Activated B cell treated with CpG ODN at 0.5 μM for 24 hours (primary cell): ENCODE results near the gene MYBPC3. TPM values are rescaled to one million over a fixed set of nuclear protein-coding genes. Genes with fewer than 3 reads are reported as not detected.

ENCODE experiments used
- ATAC-seq: fragments of 200-7000 bp; cut with Tn5 transposase; one replicate; pipeline ENCODE4 v1.10.0; 2021; ENCODE audit warnings: low read depth, mild to moderate bottlenecking, moderate library complexity
- CTCF ChIA-PET: fragments of 350-600 bp; sonication (Branson Sonifier 250); formaldehyde crosslinking; loops from one replicate; lab custom pipeline; 2021; ENCODE audit warnings: antibody characterized with exemption; lab: Charles Lee
- POLR2A ChIA-PET: fragments of 350-600 bp; sonication (Branson Sonifier 250); formaldehyde crosslinking; loops from one replicate; lab custom pipeline; 2021; ENCODE audit warnings: antibody characterized with exemption; lab: Charles Lee
- DNase-seq: peaks from one replicate; pipeline ENCODE4 v3.0.0; 2022
- H3K27ac Mint-ChIP-seq: one replicate; pipeline ENCODE4 v1.8.0; 2020; ENCODE audit warnings: mixed read lengths
- H3K27me3 Mint-ChIP-seq: one replicate; pipeline ENCODE4 v1.8.0; 2021; ENCODE audit warnings: mixed read lengths
- H3K36me3 Mint-ChIP-seq: one replicate; pipeline ENCODE4 v1.8.0; 2021; ENCODE audit warnings: low read depth, mixed read lengths
- H3K4me1 Mint-ChIP-seq: one replicate; pipeline ENCODE4 v1.8.0; 2021; ENCODE audit warnings: mixed read lengths
- H3K4me3 Mint-ChIP-seq: one replicate; pipeline ENCODE4 v1.8.0; 2020; ENCODE audit warnings: mild to moderate bottlenecking, mixed read lengths
- H3K9me3 Mint-ChIP-seq: one replicate; pipeline ENCODE4 v1.8.0; 2020; ENCODE audit warnings: mixed read lengths
- intact Hi-C: fragments of 100-400 bp; cut with micrococcal nuclease; formaldehyde crosslinking; loops from one replicate; pipeline ENCODE4 v1.15.1; 2024
- total RNA-seq: library from RNA; stranded (reverse); gene quantifications from 2 replicates; pipeline ENCODE4 v1.2.3, GENCODE V29; 2022
- TF ChIP-seq, protein P1 (sequence below): fragments of 200-600 bp; IDR thresholded peaks from one replicate; pipeline ENCODE4 v1.8.0; 2022; ENCODE audit warnings: antibody characterized with exemption, mild to moderate bottlenecking

The MYBPC3 gene
- total RNA-seq, 1 donor from 2014 or later: 0.69 TPM

DNA sequence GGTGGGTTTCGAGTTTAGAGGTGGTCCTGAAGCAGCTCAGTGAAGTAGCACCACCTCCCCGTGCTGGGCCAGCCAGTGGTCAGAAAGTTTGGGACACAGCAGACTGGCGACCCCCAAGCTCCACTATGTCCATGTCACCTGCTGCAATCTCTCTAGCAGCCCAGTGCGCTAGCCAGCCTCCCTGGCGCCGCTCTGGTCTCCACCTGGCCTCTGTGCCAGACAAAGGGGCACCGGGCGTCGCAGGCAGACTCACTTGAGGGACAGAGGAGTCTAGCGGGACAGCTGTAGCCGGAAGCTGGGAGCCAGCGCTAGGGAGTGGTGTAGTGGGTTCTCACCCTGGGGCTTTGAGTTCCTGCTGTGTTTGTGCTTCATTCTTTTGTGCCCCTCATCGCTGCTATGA lies 25.5 kb downstream of the MYBPC3 start:
- H3K4me1 Mint-ChIP-seq: peaks cover 14% of the 10 kb centered on the region
- intact Hi-C loops: loop anchor here (5.0 kb wide), 1 partner anchor 100 kb away; the partner anchor contains the start of gene PSMC3
- ChIA-PET CTCF (interaction anchor here (2.1 kb wide), 1 partner anchor 85 kb away, joined by 5 read pairs; no protein-coding TSS in a partner anchor), POLR2A (no interaction called here)
- H3K36me3 Mint-ChIP-seq: peaks cover 29% of the 10 kb centered on the region
- H3K27ac Mint-ChIP-seq: no peak overlapping the region
- ATAC-seq (no peak), DNase-seq (no peak)
- H3K9me3 Mint-ChIP-seq: no peaks in the 10 kb centered on the region
- no peaks in the 10 kb centered on the region for H3K27me3 Mint-ChIP-seq
- TF ChIP-seq, protein P1, sequence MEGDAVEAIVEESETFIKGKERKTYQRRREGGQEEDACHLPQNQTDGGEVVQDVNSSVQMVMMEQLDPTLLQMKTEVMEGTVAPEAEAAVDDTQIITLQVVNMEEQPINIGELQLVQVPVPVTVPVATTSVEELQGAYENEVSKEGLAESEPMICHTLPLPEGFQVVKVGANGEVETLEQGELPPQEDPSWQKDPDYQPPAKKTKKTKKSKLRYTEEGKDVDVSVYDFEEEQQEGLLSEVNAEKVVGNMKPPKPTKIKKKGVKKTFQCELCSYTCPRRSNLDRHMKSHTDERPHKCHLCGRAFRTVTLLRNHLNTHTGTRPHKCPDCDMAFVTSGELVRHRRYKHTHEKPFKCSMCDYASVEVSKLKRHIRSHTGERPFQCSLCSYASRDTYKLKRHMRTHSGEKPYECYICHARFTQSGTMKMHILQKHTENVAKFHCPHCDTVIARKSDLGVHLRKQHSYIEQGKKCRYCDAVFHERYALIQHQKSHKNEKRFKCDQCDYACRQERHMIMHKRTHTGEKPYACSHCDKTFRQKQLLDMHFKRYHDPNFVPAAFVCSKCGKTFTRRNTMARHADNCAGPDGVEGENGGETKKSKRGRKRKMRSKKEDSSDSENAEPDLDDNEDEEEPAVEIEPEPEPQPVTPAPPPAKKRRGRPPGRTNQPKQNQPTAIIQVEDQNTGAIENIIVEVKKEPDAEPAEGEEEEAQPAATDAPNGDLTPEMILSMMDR: no peak
- H3K4me3 Mint-ChIP-seq: no peak overlapping the region

DNA sequence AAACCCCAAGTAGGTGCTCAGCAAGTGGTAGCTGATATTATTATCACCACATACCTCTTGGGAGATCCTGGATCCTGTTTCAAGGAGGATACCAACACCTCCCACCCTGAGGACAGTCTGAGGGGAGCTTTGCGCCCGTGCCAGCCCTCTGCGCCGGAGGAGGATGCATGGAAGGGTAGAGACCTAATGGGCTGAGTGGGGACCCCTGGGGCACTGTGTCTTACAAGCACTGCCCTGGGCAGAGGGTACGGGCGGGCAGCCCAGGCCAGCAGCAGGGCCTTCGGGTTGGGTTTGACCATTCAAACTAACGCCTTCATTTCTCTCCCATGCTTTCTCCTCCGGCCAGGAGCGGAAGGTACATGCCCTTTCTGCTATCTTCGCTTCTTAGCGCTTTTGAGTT lies 26.3 kb downstream of the MYBPC3 start:
- ChIA-PET CTCF (interaction anchor here (2.1 kb wide), 1 partner anchor 86 kb away, joined by 5 read pairs; no protein-coding TSS in a partner anchor), POLR2A (no interaction called here)
- H3K36me3 Mint-ChIP-seq: peaks cover 37% of the 10 kb centered on the region

GRCh38 chr11:47325271-47326041 lies 27.0 kb downstream of the MYBPC3 start:
- CTCF ChIA-PET: interaction anchor here (2.1 kb wide), 1 partner anchor 87 kb away, joined by 5 read pairs; no protein-coding TSS in a partner anchor
- DNase-seq (no peak), ATAC-seq (no peak)
- POLR2A ChIA-PET: no interaction called here
- TF ChIP-seq, protein P1: no peak
- H3K9me3 Mint-ChIP-seq: no peaks in the 10 kb centered on the region
- intact Hi-C loops: loop anchor here (5.0 kb wide), 1 partner anchor 102 kb away; the partner anchor contains the start of gene PSMC3
- peaks cover 14% of the 10 kb centered on the region for H3K4me1 Mint-ChIP-seq
- no peak overlapping the region for H3K4me3 Mint-ChIP-seq
- peaks cover 34% of the 10 kb centered on the region for H3K36me3 Mint-ChIP-seq
- no peak overlapping the region for H3K27ac Mint-ChIP-seq
- H3K27me3 Mint-ChIP-seq: no peaks in the 10 kb centered on the region

More for the DNA sequence above, 26.3 kb downstream of the MYBPC3 start:
- TF ChIP-seq, protein P1: no peak
- Mint-ChIP-seq H3K9me3 (no peaks in the 10 kb centered on the region), H3K4me1 (peaks cover 14% of the 10 kb centered on the region), H3K27me3 (no peaks in the 10 kb centered on the region), H3K4me3 (no peak overlapping the region), H3K27ac (no peak overlapping the region)
- DNase-seq (no peak), ATAC-seq (no peak)
- intact Hi-C loops: loop anchor here (5.0 kb wide), 1 partner anchor 101 kb away; the partner anchor contains the start of gene PSMC3

GRCh38 chr11:47324520-47324919 lies 28.0 kb downstream of the MYBPC3 start:
- no peak overlapping the region for H3K4me3 Mint-ChIP-seq
- ChIA-PET POLR2A (no interaction called here), CTCF (no interaction called here)
- intact Hi-C loops: no loop called here
- H3K36me3 Mint-ChIP-seq: peaks cover 27% of the 10 kb centered on the region
- H3K27ac Mint-ChIP-seq: no peak overlapping the region
- no peaks in the 10 kb centered on the region for H3K27me3 Mint-ChIP-seq
- peaks cover 14% of the 10 kb centered on the region for H3K4me1 Mint-ChIP-seq
- no peaks in the 10 kb centered on the region for H3K9me3 Mint-ChIP-seq
- DNase-seq: no peak
- no peak for ATAC-seq
- TF ChIP-seq, protein P1: no peak

DNA sequence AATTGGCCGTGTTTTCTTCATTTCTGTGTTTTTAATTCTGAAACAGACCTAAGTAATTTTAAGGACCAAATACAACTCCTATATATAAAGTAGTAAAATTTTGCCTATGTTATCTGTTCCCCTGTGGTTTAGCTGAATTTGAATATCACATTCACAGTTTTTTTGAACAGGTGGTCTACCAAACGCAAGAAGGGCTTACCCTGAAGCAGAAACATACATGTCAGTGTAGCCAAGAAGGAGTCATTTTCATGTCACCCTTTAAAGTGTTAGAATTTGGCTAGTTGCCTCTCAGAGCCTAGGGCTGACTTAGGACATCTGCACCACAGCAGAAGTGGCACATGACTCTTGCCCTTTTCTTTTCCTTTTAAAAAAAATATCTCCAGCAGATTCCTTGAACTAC lies 34.3 kb downstream of the MYBPC3 start:
- Mint-ChIP-seq H3K27ac (no peak overlapping the region), H3K9me3 (no peaks in the 10 kb centered on the region), H3K27me3 (no peaks in the 10 kb centered on the region), H3K36me3 (peaks cover 52% of the 10 kb centered on the region), H3K4me3 (no peak overlapping the region), H3K4me1 (peaks cover 14% of the 10 kb centered on the region)
- TF ChIP-seq, protein P1: no peak
- DNase-seq (no peak), ATAC-seq (no peak)
- ChIA-PET CTCF (no interaction called here), POLR2A (no interaction called here)
- intact Hi-C loops: no loop called here
